ENCODE measurements around the gene TECTA.

Gene TECTA

DNA sequence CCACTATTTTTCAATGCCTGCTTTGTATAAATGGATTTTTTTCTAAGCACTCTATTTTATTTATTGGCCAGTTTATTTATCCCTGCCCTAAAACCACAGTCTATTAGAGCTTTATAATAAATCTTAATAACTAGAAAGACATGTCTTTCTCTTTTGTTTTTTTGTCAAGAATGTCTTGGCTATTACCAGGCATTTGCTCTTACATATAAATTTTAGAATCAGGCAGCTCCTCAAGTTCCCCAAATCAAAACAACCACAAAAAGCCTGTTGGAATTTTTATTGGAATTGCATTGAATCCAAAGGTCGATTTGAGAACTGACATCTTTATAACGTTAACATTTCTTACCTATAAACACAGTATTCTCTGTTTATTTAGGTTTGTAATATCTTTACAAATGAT, 105.8 kb downstream of the TECTA start:
- TF ChIP-seq, protein P1, sequence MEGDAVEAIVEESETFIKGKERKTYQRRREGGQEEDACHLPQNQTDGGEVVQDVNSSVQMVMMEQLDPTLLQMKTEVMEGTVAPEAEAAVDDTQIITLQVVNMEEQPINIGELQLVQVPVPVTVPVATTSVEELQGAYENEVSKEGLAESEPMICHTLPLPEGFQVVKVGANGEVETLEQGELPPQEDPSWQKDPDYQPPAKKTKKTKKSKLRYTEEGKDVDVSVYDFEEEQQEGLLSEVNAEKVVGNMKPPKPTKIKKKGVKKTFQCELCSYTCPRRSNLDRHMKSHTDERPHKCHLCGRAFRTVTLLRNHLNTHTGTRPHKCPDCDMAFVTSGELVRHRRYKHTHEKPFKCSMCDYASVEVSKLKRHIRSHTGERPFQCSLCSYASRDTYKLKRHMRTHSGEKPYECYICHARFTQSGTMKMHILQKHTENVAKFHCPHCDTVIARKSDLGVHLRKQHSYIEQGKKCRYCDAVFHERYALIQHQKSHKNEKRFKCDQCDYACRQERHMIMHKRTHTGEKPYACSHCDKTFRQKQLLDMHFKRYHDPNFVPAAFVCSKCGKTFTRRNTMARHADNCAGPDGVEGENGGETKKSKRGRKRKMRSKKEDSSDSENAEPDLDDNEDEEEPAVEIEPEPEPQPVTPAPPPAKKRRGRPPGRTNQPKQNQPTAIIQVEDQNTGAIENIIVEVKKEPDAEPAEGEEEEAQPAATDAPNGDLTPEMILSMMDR (IDR thresholded peaks at IDR 0.05): no peak
- TF ChIP-seq ZFX (IDR thresholded peaks at IDR 0.05; ENCODE audit: borderline replicate concordance): no peak
- H3K27ac ChIP-seq: no peak overlapping the region

DNA sequence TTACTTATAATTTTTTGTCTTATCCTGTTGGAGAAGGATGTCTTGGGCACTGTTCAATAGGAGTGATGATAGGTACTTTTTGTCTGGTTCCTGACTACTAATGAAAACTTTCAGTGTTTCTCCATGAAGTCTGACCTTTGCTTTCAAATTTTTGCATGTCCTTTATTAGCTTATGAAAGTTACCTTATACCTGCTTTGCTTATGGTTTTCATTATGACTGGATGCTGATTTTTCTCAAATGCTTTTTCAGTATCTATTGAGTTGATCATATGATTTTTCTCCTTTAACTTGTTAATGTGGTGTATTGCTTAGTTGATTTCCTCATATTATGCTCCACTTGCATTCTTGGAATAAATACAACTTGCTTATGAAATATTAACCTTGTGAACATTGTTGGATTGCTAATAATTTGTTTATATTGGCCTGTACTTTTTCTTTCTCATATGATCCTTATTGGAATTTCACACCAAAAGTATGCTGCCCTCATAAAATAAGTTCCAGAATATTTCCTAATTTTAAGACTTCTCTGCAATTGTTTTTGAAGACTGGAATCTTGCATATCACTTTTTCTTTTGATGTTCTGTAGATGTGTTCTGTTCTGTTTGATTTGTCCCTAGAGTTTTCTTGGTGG, 106.6 kb downstream of the TECTA start:
- TF ChIP-seq, protein P1 (IDR thresholded peaks at IDR 0.05): no peak
- TF ChIP-seq ZFX (IDR thresholded peaks at IDR 0.05; ENCODE audit: borderline replicate concordance): no peak
- H3K27ac ChIP-seq: no peak overlapping the region

DNA sequence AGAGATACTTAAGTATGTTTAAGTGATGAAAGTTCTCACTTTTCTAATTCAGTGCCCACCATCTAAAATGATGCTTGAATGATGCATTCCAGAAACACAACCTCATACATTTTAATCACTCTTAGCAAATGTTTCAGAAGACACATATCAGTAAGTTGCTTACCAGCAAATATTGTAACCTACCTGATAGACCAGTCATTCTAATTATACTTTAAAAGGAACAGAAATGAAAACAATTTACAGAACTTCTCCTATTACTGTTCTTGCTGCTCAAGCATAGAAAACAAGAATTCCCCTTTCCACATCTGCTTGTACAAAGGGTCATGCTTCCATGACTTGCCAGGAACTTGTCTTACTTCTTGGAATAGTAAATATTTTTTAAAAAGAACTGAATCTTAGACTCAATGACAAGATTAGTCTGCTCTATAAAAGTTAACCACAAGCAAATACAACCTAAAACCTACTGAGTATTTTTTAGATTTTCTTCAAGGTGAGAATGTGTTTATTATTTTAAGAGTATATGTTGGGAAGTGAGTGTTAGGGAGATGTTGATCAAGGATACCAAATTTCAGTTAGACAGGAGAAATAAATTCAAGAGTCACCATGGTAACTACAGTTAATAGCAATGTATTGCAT, 109.5 kb downstream of the TECTA start:
- no peak overlapping the region for H3K27ac ChIP-seq
- no peak for TF ChIP-seq ZFX (IDR thresholded peaks at IDR 0.05; ENCODE audit: borderline replicate concordance)
- TF ChIP-seq, protein P1 (IDR thresholded peaks at IDR 0.05): no peak

DNA sequence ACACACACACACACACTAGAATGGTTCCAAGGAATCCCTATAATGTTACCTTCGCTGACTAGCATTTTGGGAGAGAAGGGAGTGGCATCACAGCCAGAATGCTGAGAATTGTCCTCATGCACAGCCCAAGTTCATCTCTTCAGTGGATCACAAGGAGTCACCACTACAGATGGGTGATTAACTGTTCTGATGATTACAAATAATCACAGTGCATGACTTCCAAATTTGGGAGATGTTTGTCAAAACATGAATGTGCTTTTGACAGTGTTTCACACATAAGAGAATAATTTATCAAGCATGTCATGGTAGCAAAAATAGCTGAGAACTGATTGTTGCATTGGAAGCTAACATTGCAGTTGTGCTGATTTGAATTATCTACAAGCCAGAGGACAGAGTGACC, 110.6 kb downstream of the TECTA start:
- no peak overlapping the region for H3K27ac ChIP-seq
- TF ChIP-seq ZFX (IDR thresholded peaks at IDR 0.05; ENCODE audit: borderline replicate concordance): no peak
- TF ChIP-seq, protein P1 (IDR thresholded peaks at IDR 0.05): no peak

DNA sequence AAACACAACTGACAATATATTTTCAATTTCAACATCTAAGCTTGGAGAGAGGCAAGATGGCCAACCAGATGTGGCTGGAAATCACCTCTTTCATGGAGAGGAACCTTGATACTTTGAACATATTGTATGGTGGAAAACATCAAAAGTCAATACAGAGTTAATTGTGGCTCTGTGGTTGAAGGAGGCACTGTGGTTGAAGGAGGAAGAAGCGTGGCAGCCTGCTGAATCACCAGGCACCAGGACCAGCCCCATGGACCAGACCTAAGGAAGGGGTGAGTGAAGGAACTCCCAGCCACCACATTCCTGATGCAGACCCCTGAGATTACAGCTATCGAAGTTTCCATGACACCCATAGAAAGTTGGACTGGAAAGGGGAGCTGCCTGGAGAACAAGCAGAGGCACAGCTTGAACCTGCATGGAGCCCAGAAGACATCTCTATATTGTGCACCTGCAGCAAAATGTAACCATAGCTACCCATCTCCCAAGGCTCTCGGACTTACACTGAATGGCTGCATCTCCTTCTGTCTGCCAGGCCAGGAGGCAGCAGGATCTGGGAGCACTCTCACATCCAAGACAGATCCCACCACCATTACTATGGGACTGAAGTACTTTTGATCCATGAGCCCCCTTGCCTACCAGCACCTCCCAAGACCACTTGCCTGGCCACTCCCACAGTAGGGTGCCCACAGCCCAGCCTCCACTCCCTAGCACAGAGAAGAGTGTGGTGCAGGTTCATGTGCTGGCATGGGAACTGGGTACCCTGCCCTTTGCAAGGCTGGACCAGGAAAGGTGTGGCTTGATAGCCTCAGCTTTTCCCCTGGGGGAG, 111.7 kb downstream of the TECTA start:
- no peak for TF ChIP-seq ZFX (IDR thresholded peaks at IDR 0.05; ENCODE audit: borderline replicate concordance)
- TF ChIP-seq, protein P1 (IDR thresholded peaks at IDR 0.05): no peak
- H3K27ac ChIP-seq: no peak overlapping the region

DNA sequence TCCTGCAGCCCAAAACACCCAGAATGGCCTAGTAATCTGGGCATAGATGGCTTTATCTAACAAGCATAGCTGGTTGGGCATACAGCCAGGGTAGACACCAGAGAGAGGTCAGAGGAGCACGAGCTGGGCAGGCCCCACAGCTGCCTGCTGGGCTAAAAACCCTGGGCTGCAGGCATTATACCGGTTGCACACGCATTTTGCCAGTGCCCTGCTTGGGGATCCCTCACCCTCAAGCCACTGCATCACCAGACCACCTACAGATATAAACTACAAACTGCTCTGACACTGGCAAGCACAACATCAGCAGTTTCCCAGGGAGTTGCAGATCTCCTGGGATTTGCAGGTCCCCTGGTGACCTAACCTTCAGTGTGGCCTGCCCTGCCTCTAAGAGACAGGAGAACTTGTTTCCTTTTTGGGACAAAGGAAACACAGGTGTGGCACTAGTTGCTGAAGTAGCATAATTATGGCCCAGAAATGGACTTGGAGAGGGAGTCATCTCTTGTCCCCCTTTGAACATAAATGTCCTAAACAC, 112.4 kb downstream of the TECTA start:
- H3K27ac ChIP-seq: no peak overlapping the region

More for the DNA sequence above, 112.4 kb downstream of the TECTA start:
- no peak for TF ChIP-seq ZFX (IDR thresholded peaks at IDR 0.05; ENCODE audit: borderline replicate concordance)
- TF ChIP-seq, protein P1 (IDR thresholded peaks at IDR 0.05): no peak

Data from 22Rv1 (cell line).